Measurements from ENCODE around the gene SESN1. TPM values are rescaled to one million over a fixed set of nuclear protein-coding genes. Genes with fewer than 3 reads are reported as not detected.

Gene SESN1
- total RNA-seq, 2 experiments from 2014 or later: 10.8 to 13.8 TPM

GRCh38 chr6:109082188-109082577 is 12.5 kb downstream of the SESN1 start:
- CTCF ChIA-PET (ENCODE audit: unreplicated experiment): interaction anchor here (0.5 kb wide), 1 partner anchor 10 kb away, joined by 3 read pairs; no protein-coding TSS in a partner anchor

DNA sequence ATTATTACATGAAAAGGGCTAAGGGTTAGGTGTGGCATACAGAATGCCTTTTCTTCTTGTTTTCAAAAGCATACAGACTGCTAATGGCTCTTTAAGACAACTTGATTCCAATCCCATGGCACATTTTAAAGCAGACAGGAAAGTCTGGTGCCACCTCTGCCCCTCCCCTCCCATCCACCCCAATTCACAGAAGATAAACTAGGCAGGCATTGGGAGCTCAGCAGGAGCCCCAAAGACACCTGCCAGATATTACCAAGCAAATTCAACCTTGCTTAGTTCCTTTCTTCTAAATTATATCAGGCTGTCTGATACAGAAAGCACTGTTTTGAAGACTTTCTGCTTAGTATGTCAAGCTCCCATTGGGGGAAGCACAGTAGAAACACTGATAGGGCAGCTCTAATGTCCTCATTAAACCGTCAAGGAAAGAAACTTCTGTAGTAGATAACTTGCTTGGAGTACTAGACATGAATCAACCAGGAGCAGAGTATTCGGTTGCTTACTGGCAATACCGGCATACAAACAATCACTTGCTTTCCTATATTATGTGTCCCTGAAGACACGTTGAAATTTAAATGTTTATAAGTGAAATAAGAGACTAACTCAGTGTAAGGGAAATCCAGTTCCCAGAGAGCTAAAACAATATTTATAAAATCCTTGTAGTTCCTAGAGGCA is 13.0 kb downstream of the SESN1 start:
- no TSS peak for BruUV-seq (replicated peaks)
- POLR2A ChIA-PET: interaction anchor here (0.6 to 4.3 kb wide), 4 partner anchors 10 to 718 kb away, joined by 3 to 54 read pairs (median 8); partner anchors contain the start of genes CEP57L1 and SESN1
- intact Hi-C loops (cut with micrococcal nuclease; ENCODE audit: unreplicated experiment): loop anchor here (2.0 kb wide), 1 partner anchor 301 kb away; the partner anchor contains the start of gene CD164

More at GRCh38 chr6:109082188-109082577, 12.5 kb downstream of the SESN1 start:
- H3K36me3 ChIP-seq (ENCODE audit: insufficient read depth, low read length): no peaks in the 10 kb centered on the region
- H4K20me1 ChIP-seq (ENCODE audit: insufficient read depth, low read length): no peaks in the 10 kb centered on the region
- no peak overlapping the region for H3K4me3 ChIP-seq (ENCODE audit: low read depth, low read length, poor library complexity, severe bottlenecking)
- no TSS peak for BruUV-seq (replicated peaks)
- peak overlapping the region; percentile 86 for H3K27ac ChIP-seq (ENCODE audit: low read depth, low read length, poor library complexity, severe bottlenecking)
- H3K9me3 ChIP-seq (ENCODE audit: low read length): no peaks in the 10 kb centered on the region
- H2AFZ ChIP-seq (ENCODE audit: low read length): peak overlapping the region; percentile 32; the same call in 1 of the 2 replicates
- POLR2A ChIA-PET: interaction anchor here (1.2 to 4.3 kb wide), 3 partner anchors 11 to 180 kb away, joined by 3 to 54 read pairs (median 11); partner anchors contain the start of genes CEP57L1 and SESN1
- peaks cover 75% of the 10 kb centered on the region for H3K4me1 ChIP-seq (ENCODE audit: insufficient read depth, low read length, poor library complexity, severe bottlenecking)
- H3K79me2 ChIP-seq (ENCODE audit: insufficient read depth, low read depth, low read length): peaks cover 87% of the 10 kb centered on the region; the same call in 1 of the 2 replicates
- no peaks in the 10 kb centered on the region for H3K9me2 ChIP-seq (ENCODE audit: insufficient read depth, low read length)
- TF ChIP-seq EZH2phosphoT487 (IDR thresholded peaks at IDR 0.05; ENCODE audit: borderline replicate concordance, low read depth, low read length): no peak
- peak; percentile 50; the same call in 1 of the 2 replicates for TF ChIP-seq CTCF (conservative IDR thresholded peaks at IDR 0.05; ENCODE audit: low read length)
- peak; percentile 64 for DNase-seq (ENCODE audit: low spot score)
- peak overlapping the region; percentile 48 for H3K4me2 ChIP-seq (ENCODE audit: low read length)
- intact Hi-C loops (cut with micrococcal nuclease; ENCODE audit: unreplicated experiment): loop anchor here (2.0 kb wide), 1 partner anchor 301 kb away; the partner anchor contains the start of gene CD164

More for the DNA sequence above, 13.0 kb downstream of the SESN1 start:
- no peaks in the 10 kb centered on the region for H3K9me2 ChIP-seq (ENCODE audit: insufficient read depth, low read length)
- peak overlapping the region; percentile 48 for H3K4me2 ChIP-seq (ENCODE audit: low read length)
- peaks cover 78% of the 10 kb centered on the region for H3K4me1 ChIP-seq (ENCODE audit: insufficient read depth, low read length, poor library complexity, severe bottlenecking)
- CTCF ChIA-PET (ENCODE audit: unreplicated experiment): no interaction called here
- peak; percentile 37 for DNase-seq (ENCODE audit: low spot score)
- no peaks in the 10 kb centered on the region for H4K20me1 ChIP-seq (ENCODE audit: insufficient read depth, low read length)
- H3K9me3 ChIP-seq (ENCODE audit: low read length): no peaks in the 10 kb centered on the region
- no peak overlapping the region for H3K4me3 ChIP-seq (ENCODE audit: low read depth, low read length, poor library complexity, severe bottlenecking)
- H3K36me3 ChIP-seq (ENCODE audit: insufficient read depth, low read length): no peaks in the 10 kb centered on the region
- TF ChIP-seq EZH2phosphoT487 (IDR thresholded peaks at IDR 0.05; ENCODE audit: borderline replicate concordance, low read depth, low read length) (no peak), CTCF (conservative IDR thresholded peaks at IDR 0.05; ENCODE audit: low read length) (no peak)
- peaks cover 84% of the 10 kb centered on the region; the same call in 1 of the 2 replicates for H3K79me2 ChIP-seq (ENCODE audit: insufficient read depth, low read depth, low read length)
- H2AFZ ChIP-seq (ENCODE audit: low read length): peak overlapping the region; percentile 32; the same call in 1 of the 2 replicates
- peak overlapping the region; percentile 86 for H3K27ac ChIP-seq (ENCODE audit: low read depth, low read length, poor library complexity, severe bottlenecking)

Measured in OCI-LY7 (cell line).